GM21619 (cell line): ENCODE results near the gene UACA.
"Not testable (repeated sequence)": the region's sequence is repeated elsewhere in the genome, so short reads cannot be mapped to it uniquely, and the experiment has no call there.

ENCODE experiments used
- ATAC-seq: cut with Tn5 transposase; IDR thresholded peaks from one replicate; pipeline ENCODE4 v1.9.1; 2021; ENCODE audit not compliant: unreplicated experiment

The UACA gene

GRCh38 chr15:70753101-70753829, 10.1 kb downstream of the UACA start:
- ATAC-seq, result no peak

GRCh38 chr15:70752193-70752635, 11.1 kb downstream of the UACA start:
- no peak for ATAC-seq

- no peak for ATAC-seq
Observed at GRCh38 chr15:70750203-70750869, 13.0 kb downstream of the UACA start.

GRCh38 chr15:70748281-70748747, 15.0 kb downstream of the UACA start:
- no peak for ATAC-seq

- not testable (repeated sequence) for ATAC-seq
Observed at GRCh38 chr15:70746598-70746997, 16.8 kb downstream of the UACA start.

GRCh38 chr15:70742928-70743327, 20.4 kb downstream of the UACA start:
- no peak for ATAC-seq

- ATAC-seq, result no peak
Observed at GRCh38 chr15:70741677-70742293, 21.6 kb downstream of the UACA start.

- ATAC-seq, result no peak
Observed at GRCh38 chr15:70741107-70741531, 22.2 kb downstream of the UACA start.

GRCh38 chr15:70735040-70735439, 28.3 kb downstream of the UACA start:
- not testable (repeated sequence) for ATAC-seq

- ATAC-seq, result no peak
Observed at GRCh38 chr15:70729164-70729563, 34.2 kb downstream of the UACA start.

GRCh38 chr15:70726753-70727152, 36.6 kb downstream of the UACA start:
- no peak for ATAC-seq

GRCh38 chr15:70723927-70724326, 39.4 kb downstream of the UACA start:
- ATAC-seq, result no peak

GRCh38 chr15:70723122-70723422, 40.3 kb downstream of the UACA start:
- ATAC-seq, result no peak

- no peak for ATAC-seq
Observed at GRCh38 chr15:70722266-70723121, 40.9 kb downstream of the UACA start.

- ATAC-seq, result no peak
Observed at GRCh38 chr15:70720228-70721016, 42.9 kb downstream of the UACA start.

GRCh38 chr15:70717237-70717793, 46.0 kb downstream of the UACA start:
- ATAC-seq, result no peak

- no peak for ATAC-seq
Observed at GRCh38 chr15:70715840-70716485, 47.4 kb downstream of the UACA start.

GRCh38 chr15:70714565-70714964, 48.8 kb downstream of the UACA start:
- ATAC-seq, result no peak

GRCh38 chr15:70714015-70714414, 49.3 kb downstream of the UACA start:
- ATAC-seq, result no peak

- ATAC-seq, result no peak
Observed at GRCh38 chr15:70712271-70712670, 51.1 kb downstream of the UACA start.
